PC-3 (cell line): Measurements from ENCODE around the gene STAT2.

Experiments used
- EZH2 ChIP-seq: fragments of 300-600 bp; sonication (generic); IDR thresholded peaks from one replicate; pipeline ENCODE4 v1.6.1; 2017; ENCODE audit warnings: antibody characterized with exemption, mild to moderate bottlenecking, low read length; ENCODE audit not compliant: unreplicated experiment
- TF ChIP-seq, protein P1 (sequence below): fragments of 300-600 bp; sonication (generic); conservative IDR thresholded peaks from 2 replicates; pipeline ENCODE4 v1.5.1; 2017; ENCODE audit warnings: antibody characterized with exemption, low read depth, mild to moderate bottlenecking, low read length

DNA sequence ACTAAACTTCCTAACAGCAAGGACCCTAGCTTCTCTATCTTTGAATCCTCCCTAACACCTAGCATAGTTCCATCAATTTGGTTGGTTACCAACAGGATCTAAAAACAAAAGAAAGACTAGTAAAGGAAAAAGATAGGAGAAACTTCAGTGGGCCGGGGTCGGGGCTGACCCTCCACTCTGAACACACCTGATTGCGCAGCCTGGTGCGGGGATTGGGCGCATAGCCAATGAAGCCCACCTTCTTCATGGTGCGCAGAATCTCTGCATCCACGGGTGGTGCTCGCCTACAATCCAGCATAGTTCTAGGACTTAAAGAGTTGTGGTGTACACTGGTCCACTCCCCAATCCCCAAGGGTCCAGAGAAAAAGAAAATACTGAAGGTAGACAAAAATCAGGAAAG lies 33.8 kb downstream of the STAT2 start:
- TF ChIP-seq, protein P1, sequence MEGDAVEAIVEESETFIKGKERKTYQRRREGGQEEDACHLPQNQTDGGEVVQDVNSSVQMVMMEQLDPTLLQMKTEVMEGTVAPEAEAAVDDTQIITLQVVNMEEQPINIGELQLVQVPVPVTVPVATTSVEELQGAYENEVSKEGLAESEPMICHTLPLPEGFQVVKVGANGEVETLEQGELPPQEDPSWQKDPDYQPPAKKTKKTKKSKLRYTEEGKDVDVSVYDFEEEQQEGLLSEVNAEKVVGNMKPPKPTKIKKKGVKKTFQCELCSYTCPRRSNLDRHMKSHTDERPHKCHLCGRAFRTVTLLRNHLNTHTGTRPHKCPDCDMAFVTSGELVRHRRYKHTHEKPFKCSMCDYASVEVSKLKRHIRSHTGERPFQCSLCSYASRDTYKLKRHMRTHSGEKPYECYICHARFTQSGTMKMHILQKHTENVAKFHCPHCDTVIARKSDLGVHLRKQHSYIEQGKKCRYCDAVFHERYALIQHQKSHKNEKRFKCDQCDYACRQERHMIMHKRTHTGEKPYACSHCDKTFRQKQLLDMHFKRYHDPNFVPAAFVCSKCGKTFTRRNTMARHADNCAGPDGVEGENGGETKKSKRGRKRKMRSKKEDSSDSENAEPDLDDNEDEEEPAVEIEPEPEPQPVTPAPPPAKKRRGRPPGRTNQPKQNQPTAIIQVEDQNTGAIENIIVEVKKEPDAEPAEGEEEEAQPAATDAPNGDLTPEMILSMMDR, result no peak
- TF ChIP-seq EZH2, result no peak
